Midbrain (tissue), 1 donor: ENCODE results near the gene HOXA13.
A peak's percentile ranks its signal among the peaks of the same experiment; 100 is the strongest.

Source experiments
- DNase-seq: peaks from one replicate; lab custom pipeline; 2025; lab: John Stamatoyannopoulos, UW

Gene HOXA13

DNA sequence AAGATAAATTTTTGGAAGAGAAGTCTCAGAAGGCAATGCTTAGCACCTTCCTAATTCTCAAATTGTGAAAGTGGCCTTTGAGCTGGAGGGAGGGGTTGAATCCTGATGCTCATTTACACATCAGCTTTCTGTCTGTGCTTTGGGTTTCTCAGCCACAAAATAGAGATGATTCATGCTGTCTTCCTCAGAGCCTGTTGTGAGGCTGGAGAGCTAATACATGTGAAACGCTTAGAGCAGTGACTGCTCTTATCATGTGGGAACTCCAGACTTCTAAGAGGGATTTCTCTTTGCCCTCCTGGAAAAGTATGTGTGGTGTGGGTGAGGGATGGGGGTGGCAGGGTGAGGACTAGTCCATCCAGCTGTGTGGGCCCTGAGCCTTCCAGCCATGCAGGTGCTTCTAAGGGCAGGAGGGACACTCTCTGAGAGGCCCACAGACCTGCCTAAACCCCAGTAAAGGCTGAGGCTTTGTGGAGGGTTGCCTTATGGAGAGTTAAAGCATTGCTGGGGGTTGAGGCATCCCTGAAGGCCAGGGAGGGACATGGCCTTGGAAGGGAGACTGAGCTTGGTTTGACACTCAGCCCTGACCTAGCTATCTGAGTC is 37.9 kb upstream of the HOXA13 start:
- DNase-seq: no peak

DNA sequence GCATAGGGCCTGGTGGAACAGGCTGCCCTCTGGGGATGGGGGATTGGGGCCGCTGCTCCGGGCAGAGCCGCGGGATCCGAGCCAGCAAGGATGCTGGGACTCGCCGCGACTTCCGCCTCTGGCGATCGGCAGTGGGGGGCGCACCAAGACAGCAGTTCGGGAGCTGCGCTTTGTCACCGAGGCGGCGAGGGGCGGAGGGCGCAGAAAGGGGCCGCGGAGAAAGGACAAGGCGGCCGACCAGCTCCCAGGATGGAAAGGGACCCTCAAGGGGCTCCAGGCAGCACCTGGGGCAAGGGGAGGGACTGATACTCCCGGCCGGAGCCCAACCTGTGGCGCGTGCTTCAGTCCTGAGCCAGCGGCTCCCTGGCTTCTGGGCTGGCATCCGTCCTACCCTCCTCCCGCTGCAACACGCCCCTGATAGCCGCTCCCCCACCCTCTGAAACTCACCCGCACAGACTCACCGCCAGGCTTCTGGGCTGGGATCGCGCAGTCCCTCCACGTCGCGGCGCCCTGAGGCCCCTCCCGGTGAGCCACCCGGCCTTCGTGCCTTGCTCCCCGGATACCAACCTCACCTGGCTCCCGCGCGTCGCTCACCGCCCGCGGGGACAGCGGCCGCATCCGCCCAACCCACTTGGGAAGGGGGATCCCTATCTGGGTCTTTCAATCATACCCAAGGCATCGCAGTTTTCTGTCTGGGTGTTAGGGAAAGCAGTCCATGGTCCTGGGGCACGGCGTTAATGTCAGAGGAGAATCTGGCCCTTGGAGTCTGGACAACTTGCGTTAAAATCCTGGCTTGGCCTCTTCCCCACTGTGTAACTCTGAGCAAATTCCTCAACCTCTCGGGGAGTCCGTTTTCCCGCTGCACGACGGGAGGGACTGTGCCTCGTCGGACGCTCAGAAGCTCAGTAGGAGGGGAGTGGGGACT is 35.8 kb upstream of the HOXA13 start:
- DNase-seq: peak; percentile 2

DNA sequence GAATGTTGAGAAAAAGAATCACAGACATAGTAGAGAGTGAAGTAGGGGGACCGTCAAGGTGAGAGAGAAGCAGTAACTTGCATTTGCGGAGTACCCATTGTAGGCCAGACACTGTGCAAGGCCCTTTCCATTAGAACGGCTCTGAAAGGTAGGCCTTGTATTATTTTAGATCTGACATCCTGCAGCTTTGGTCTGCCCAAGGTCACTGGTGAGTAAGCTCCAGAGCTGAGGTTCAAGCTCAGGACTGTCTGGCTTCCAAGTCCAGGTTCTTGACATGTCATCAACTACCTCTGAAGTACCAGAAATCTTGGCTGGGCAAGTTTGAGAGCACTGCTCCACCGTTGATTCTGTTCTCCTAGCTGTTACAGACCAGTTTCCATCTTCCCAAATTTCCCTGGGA is 29.6 kb upstream of the HOXA13 start:
- DNase-seq: no peak

DNA sequence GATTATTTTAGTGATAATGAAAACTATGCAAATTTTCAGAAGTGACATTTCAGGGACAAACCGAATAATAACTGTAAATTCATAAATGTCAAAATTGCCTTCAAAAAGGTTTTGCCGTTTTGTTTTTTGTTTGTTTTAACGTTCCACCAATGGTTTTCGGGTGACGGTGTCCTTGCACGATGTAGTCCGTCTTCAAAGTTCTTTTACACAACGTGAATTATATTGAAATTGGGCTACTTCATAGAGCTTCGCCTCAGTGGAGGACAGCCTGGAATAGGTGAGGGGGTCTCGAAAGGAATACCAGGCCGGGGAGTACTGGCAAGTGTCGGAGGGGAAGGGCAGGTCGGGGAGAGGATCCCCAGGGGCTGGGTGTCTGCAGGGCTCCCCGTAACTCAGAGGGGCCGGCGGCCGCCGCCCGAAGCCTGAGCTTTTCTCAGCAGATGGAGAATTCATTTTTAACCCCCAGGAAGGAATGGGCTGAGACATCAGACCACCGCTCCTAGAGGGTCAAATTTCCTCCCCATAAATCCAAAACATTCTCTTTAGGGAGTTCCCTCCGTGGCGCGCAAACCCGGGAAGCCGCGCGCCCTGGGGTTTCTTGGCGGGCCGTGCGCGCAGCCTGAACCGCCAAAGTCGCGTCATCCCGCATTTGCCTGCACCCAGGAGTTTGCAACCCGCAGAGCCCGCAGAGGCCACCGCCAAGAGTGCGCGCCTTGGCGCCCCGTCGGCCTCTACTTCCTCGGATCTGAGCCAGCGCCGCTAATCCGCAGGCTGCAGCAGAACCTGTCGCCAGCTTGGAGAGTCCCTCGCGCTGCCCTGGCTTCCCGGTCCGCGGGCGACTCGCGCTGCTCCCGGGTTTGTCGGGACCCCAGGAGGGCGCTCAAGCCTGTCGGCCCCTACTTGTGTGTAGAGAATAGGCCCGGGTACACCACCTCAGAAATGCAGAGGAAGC is 25.4 kb upstream of the HOXA13 start:
- no peak for DNase-seq

DNA sequence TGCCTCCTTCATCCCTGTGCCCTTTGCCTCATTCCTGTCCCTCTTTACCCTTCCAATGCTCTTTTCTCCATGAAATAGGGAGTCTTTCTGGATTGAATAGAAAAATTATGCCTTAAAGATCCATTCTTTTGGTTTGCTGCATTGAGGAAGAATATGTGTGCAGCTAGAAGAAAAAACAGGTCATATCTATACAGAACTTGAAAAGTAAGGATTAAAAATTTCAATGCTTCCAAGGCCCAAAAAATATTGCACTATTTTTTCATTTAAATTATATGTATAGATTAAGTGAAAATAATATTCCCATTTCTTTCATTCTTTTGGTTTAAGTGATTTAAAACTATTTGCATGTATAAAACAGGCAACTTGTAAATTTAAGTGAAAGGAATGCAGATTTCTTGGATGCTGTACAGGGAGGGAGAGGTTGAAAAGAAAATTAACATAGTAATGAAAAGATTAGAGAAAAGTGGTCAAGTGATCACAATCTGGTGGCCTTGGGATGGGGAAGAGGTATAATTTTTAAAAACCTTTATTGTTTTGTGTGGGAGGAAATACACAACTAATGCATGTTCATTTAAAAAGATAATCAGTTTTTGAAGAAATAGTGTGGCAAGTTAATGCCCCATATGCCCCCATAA is 24.2 kb upstream of the HOXA13 start:
- DNase-seq: no peak

DNA sequence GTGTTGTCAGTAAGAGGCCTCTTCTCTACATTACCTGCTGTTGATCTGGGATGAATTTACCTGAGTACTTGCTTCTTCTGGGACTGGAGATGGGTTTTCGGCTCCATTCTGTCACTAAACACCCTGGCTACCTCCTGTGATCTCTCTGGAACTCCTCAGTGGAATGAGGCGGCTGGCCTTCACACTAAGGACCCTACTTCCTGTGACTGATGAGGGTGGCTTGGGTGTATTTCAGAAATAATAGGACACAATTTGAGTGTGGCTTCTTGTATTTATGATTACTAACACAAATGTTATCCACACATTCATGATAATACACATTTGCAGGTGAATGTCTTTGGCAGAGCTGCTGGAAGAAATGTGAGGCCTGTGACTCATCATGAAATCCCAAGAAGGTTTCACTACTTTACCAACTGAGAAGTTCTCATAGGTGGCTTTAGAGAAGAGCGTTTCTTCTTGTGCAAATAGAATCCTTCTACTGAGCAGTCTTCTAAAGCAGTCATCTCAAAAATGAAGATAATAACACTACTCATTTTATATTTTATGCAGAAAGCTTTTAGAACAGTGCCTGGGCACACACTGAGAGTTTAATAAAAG is 21.4 kb upstream of the HOXA13 start:
- DNase-seq: no peak

DNA sequence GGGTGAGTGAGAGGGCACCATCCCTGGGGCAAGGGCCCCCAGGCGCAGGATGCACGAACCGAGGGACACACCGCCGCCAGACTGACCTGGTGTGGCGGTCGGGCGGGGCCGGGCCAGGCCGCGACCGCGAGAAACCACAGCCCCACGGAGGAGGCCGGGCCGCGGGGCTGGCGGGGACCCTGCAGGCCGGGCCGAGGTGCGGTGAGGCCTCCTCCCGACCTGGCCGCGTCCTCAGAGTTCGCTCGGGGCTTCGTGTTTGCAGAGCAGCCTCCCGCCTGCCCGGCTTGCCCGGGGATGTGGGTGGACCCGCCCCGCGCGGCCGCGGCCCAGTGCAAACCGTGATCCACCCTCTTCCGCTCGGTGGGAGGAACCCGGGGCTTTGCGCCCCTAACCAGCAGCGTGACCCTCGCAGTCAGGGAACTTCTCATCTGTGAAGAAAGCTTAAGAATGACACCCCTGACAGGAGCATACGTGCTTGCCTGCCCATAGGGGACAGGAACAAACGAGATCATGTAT is 20.6 kb upstream of the HOXA13 start:
- DNase-seq: no peak

DNA sequence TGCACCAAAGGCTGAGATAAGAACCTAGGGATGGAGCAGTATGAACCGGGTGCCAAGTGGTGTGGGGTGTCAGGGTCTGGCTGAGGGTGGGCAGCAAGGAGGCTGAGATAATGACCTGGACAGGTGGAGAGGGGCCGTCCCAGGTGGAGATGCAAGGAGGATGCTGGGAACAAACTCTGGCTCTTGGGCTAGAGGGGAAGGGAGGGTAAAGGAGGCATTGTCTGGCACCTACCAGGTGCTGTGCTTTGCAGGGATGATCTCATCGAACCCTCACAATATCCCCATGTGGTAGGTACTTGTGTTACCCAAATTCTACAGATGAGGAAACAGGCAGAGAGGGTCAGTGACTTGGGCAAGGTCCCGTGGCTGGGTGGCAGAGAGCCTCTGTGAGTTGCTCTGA is 19.9 kb upstream of the HOXA13 start:
- no peak for DNase-seq

DNA sequence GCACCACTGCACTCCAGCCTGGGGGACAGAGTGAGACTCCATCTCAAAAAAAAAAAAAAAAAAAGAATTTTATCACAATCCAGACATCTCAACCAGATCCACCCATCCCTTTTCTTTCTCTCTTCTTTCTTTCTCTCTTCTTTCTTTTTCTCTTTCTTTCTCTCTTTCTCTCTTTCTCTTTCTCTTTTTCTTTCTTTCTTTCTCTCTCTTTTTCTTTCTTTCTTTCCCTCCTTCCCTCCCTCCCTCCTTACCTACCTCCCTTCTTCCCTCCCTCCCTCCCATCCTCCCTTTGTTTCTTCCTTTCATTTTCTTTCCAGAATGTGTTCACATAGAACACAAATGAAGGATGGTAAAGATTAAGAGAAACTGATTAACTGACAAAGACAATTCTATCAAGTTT is 18.1 kb upstream of the HOXA13 start:
- no peak for DNase-seq

DNA sequence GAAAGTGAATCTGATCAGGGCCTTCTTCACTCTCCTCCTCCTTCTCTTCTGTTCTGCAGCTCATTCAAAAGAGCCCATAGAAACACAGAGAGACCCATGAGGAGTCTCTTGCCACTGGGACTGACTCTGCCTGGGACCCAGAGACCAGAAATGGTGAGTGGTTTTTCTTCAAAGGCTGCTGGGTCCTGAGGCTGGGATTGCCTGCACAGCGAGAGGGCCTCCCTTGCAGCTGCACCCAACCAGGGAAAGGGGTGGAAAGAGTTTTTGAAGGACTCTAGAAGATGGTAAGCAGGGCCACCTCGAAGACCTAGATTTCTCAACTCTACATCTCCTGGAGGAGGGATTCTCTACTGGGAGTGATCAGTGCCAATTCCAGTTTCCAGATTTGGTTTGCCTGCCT is 15.5 kb upstream of the HOXA13 start:
- no peak for DNase-seq

DNA sequence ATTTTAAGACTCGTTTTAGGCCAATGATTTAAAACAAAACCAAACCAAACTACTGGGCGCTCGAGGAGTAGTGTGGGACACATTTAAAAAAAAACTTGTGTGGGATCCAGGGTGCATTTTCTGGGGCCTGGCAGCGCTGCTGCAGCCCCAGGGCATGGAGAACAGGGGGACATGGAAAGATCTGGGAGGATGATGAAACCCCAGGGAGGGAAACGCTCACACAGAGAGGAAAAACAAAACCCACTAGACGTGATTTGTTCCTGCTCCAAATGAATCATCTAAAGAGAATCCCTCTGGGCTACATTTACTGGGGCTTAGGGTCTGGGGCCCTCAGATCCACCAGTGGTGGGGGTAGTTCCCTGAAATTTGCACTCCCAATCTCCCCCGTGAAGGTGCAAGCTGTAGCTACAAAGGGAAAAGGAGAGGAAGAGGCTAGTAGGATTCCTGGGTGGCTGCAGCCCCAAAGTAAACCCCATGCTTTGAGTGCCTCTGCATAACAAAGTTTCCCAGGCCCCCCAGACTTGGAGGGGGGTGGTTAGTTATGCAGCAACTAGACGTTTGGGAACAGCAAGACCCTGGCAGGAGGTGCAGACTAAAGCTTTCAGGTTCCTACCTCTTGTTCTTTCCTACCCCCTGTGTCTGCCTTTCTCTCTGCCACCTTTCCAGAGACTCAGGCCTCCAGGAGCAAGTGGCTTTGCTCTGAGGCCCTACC is 14.5 kb upstream of the HOXA13 start:
- DNase-seq: no peak

DNA sequence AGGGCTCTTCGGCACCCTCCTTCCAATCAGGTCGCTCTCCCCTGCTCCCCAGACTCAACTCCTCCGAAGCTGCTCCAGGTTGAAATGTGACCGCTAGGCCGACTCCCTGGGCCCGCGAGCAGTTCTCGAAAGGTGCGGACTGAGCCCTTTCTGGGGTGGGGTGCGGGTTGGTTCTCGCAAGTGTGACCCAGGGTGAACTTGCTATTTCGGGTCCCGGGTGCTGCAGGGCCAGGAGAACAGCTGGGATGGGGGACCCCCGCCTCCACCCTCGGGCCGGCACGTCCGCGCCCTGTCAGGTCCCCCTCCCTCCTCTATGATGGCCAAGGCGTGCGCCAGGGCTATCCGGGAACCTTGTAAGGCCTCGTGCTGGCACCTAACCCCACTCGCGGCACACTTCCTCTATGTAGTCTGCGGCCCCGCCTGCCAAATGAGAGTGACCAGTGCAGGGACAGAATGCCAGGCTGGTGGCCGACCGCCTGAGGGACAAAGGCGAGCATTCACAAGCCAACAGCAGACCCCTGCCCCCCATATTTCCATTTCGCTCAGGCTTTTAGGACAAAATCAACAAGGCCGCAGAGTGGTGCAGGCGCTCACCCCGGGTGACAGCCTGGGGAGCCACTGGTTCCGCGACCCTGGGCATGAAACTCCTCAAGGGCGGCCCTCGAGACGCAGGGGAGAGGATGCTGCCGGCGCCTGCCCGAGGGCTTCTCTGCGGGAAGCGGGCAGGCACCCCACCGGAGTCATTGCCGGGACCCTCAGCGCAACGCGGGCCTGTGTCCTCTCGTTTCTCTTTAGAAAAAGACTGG is 13.7 kb upstream of the HOXA13 start:
- DNase-seq: no peak

DNA sequence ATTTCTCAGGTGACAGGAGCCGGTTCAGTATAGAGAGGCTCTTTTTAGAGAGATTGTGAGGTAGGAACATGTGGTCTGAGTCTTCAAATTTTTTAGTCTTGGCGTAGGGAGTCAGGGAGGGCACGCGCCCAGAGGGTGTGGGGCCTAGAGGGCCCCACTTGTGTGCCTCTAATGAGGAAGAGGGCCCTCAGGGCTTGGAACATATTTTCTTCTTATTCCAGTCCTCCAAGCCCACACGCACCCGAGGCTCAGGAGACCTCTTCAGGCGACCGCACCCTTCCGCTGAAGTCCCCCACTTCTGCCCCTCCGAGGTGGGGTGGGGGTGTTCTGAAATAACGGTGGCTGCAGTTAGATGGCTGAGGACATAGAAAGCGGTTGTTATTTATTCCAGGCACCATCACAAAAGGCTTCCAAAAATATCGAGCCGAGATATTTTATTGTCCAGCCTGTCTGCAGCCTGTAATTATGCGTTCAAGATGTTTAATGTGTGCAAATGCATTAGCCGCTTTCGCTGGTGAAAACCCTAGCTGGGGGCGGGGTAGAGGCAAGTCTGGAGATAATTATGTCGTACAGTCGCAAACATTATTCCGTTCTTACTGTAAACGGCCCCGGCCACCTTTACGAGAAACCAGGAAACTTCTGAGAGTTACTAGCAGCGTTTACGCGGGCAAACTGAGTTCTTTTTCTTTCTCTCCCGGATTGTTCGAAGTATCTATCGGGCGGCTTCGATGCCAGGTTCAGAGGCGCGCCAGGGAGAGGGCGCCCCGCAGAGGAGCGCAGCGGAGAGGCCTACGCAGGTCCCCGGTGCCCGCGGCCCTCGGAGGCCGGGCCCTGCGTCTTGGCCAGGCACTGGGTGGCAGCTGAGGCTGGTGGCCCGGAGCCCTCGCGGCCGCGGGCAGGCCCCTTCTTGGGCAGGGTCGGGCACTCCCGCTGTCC is 12.9 kb upstream of the HOXA13 start:
- DNase-seq: no peak

DNA sequence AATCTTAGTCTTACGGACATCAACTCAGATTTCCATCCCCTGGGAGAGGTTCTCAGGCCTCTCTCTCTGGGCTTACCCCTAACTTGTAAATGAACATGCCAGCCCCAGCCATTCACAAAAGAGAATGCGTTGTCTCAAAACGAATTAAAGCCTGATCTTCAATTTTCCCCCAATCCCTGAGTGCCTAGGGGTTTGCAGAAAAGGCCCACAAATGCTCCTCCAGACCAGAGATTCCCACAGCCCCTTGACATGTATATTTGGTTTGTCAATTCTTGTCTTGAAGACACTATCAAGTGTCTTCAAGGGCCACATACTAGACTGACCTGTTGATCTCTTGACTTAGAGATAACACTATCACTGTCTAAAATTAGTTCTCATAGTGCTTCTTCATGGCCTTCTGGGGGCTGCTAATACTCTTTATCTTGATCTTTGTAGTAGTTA is 11.9 kb upstream of the HOXA13 start:
- DNase-seq: no peak

DNA sequence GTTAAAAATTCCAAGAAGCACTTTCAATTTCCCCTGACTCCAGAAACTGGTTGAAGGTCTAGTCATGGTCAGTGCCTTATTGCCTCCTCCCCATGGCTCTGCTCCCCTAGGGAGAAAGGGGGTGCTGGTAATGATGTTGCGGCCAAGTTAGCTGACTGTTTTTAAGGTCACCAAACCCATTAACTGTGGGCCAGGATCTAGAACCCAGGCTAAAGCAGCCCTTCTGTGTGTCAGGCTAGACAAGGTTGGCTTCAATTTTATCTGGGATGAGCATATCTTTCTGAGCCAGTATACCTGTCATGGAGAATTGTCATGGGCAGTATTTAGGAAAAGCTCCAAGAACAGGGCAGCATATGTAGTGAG is 11.2 kb upstream of the HOXA13 start:
- no peak for DNase-seq

DNA sequence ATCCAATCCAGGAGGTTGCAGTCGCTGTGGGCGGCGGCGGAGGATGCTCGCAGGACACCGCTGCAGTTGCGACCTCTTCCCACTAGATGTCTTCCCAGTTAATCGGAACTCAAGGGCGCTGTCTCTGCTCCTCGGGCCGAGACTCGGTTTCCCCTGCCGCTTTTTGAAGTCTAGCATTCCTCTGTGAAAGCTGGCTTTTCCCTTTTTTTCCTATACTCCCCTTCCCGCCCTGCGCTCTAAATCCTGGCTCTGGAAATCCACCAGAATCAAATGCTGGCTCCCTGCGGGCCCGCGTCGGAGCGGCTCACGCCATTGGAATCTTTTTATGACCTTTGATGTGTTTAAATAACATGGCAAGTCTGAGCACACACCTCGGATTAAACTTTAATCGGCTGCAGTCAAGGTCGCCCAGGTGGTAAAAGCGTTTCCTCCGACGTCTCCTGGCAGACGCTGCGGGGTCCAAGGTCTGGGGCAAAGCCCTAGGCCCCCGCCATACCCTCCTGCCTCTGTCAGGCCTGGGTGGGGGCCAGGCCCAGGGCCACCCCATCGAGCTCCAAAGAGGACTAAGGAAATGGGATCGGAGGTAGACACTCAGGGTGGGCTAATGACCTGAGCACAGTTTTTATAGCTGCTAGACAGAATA is 10.7 kb upstream of the HOXA13 start:
- DNase-seq: peak; percentile 4

DNA sequence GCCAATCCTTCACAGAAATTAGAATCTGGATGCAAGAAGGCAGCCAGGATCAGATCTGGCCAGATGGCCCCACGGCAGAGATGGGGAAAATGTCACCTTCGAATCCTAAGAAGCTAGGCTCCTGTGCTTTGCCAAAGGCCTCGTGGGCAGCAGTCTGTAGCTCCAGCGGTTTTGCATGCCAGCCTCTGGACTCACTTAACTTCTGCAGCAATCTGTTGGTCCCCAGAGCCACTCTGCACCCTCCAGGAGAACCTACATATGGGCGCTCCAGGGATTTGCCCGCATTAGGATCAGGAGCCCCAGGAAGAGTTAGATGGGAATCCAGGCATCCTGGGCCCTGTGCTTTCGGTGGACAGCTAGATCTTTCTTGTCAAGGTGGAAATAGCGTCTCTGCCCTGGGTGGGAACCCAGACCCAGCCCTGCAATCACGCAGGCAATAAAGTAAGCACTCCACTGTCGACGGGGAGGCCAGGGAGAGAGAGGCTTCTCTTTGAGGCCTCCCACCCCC is 10.1 kb upstream of the HOXA13 start:
- DNase-seq: no peak

DNA sequence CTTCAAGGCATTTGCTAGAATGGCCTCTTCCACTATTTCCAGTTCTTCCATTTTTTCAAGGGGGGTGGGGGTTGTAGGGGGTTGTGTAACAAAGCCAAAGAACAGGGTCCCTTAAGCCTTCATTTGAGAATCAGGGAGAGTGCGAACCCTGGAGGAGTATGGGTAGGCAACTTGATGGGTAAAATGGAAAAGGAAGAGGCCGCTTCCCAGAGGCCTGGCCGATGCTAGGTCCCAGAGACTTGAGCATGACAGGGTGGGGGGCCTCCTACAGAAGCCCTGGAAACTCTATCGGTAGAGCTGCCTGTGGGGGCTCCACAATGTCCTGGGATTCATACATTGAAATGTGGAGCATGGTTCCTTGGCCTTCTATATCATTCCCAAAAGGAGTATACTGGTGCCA is 9.1 kb upstream of the HOXA13 start:
- no peak for DNase-seq
